GM12874 (cell line): ENCODE results near the gene CRTAC1.

ENCODE experiments used
- TF ChIP-seq, protein P1 (sequence below): IDR thresholded peaks from 2 replicates; pipeline ENCODE4 v1.5.1; 2011; ENCODE audit warnings: low read depth, mild to moderate bottlenecking, control low read depth, low read length, moderate library complexity; ENCODE audit not compliant: insufficient read depth

Gene CRTAC1

DNA sequence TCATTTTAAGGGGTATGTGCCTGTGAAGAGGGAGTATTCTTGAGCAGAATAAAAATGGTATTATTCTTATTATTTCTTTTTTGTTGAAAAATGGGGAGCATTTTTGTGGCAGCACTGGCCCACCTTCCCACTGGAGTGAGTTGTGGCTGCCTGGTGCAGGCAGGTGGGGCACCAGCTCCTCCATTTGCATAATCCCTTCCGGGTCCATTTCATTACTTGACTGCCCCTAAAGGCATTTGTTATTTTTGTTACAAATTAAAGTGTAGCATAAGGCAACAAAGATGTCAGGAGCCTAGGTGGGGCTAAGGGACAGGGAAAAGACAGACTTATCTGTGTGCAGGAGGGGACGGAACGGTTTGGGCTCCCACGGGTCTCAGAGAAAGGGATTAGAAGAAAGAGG, 154.0 kb downstream of the CRTAC1 start:
- TF ChIP-seq, protein P1, sequence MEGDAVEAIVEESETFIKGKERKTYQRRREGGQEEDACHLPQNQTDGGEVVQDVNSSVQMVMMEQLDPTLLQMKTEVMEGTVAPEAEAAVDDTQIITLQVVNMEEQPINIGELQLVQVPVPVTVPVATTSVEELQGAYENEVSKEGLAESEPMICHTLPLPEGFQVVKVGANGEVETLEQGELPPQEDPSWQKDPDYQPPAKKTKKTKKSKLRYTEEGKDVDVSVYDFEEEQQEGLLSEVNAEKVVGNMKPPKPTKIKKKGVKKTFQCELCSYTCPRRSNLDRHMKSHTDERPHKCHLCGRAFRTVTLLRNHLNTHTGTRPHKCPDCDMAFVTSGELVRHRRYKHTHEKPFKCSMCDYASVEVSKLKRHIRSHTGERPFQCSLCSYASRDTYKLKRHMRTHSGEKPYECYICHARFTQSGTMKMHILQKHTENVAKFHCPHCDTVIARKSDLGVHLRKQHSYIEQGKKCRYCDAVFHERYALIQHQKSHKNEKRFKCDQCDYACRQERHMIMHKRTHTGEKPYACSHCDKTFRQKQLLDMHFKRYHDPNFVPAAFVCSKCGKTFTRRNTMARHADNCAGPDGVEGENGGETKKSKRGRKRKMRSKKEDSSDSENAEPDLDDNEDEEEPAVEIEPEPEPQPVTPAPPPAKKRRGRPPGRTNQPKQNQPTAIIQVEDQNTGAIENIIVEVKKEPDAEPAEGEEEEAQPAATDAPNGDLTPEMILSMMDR: no peak

DNA sequence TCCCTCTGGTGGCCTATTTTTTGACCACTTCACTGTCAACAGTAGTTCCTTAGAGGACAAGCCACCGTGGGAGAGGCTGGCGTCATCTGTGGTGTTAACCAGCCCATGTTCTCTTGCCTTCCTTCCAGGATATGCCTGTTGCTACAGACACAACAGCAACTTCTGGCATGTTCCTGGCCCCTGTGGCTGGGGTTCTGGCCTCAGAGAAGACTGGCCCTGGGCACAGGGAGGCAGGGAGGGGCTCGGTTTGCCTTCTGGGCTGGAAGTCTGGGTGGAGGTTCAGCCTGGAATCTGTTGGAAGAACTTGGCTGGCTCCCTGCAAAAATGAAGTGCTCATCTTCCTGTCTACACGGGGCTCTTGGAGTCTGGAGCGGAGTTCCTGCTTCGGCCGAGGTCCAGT, 155.0 kb downstream of the CRTAC1 start:
- TF ChIP-seq, protein P1: no peak

DNA sequence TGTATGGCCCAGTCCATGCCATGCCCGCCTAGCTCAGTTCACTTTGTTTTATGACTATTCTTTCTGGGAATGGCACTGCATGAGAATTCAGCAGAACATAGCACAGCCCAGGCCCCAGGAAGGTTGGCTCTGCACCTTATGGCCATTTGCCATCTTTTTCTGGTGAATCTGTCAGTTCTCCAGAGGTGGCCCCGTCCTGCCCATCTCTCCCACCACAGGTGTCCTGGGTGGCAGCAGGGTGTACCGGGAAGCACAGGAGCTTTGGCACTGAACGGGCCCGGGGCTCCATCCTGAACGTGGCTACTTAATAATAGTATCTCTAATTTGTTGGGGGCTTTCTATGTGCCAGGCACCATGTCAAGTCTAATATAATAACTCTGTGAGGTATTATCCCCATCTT, 156.1 kb downstream of the CRTAC1 start:
- TF ChIP-seq, protein P1: no peak

DNA sequence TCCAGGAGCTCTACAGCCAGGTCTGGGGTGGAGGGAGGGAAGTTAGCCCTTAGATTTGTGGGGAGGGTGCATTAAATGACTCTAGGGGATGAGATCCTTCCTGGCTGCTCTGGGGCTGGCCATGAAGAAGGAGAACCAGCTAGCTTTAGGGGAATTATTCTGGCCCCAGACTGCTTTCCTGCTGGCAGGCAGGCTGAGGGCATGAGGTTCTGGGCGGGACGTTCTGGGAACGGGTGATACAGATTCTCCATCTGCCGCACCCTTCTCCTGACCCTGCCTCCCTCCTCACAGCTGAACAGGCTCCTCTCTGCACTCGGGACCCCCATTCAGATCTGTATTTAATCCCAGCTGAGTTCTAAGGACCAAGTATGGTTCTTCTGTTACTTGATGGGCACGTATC, 156.9 kb downstream of the CRTAC1 start:
- TF ChIP-seq, protein P1: no peak

DNA sequence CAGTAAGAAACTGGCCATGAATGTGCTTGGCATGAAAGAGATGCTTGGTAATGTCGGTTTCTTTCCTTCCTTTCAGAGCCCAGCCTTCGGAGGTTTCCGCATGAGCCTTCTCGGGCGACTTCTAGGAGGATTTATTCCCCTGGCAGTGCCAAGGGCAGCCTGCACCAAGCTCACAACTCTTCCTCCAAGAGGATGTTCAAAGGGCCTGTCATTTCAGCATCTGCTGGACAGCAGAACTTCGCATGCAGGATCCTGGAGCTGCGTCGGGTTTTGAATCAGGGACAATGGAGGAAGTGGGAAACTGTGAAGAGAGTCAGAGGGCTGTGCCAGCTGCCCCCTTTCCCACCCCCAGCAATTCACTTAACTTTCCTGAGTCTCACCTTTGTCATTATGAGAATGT, 159.4 kb downstream of the CRTAC1 start:
- TF ChIP-seq, protein P1: no peak

DNA sequence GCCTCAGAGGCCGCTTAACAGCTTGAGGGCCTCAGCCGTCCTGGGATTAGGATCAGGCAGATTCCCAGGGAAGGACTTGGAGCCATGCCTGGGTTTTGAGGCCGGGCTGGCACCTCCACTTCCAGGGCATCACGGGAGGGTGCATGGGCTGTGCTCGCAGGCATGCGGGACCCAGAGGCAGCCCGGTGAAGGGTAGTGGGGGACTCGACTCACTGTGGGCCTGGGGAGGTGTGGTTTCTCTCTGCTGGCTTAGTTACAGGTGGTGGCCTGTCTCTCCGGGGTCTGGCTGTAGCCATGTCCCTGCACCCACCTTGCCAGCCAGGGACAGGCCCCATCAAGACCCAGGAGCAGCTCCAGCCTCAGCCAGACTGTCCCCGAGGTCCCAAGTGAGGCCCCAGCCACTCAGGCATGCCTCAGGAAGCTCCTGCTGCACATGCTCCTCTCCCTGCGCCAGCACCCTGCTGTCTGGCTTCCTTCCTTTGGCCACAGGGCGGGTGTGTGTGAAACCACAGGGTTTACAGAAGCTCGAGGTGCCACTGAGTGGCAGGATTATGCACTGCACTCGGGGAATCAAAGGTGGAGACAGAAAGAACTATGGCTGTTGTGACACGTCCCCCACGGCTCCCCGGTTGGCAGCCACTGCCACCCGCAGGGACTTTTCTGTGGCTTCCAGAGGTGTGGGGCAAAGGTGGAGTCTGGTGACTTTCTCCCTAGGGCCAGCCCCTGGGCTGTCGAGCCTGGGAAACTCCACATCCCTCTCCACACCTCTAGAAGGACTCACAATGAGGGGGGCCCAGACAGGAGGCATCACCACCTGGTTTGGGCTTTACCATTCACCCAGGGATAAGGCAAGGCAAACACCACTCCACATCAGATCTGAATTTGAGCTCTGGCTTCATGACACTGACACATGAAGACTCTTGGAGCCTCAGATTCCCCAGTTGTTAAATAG, 161.1 kb downstream of the CRTAC1 start:
- TF ChIP-seq, protein P1: peak; percentile 65

DNA sequence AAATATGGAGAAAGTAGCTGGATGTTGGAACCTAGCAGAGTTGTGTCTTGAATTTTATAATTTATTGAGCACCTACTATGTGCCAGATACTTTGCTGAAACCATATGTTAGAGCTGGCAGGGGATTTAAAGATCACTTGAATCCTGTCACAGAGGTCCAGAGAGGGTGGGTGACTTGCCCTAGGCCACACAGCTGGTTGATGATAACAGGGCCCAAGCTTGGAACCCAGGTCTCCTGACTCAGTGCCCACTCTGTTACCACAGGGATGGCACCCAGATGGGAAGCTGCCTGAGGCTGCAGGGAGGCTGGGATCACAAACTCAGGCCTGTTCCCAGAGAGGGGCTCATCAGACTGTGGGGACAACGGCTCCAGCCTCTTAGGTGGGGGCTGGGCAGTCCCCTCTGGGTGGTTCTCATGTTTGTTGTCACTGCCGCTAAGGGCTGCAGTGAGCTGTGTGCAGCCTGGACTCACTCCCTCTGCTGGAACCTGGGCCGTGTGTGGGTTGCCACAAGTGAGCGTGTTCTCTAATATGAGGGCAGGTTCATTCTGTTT, 162.2 kb downstream of the CRTAC1 start:
- TF ChIP-seq, protein P1: no peak
